NCI-H82 treated with DMSO at 0.1 percent for 48 hours (cell line): Measurements from ENCODE around the gene CAPN5.

Source experiments
- DNase-seq: peaks from one replicate; lab custom pipeline; 2025; ENCODE audit not compliant: unreplicated experiment; lab: John Stamatoyannopoulos, UW

CAPN5 gene

DNA sequence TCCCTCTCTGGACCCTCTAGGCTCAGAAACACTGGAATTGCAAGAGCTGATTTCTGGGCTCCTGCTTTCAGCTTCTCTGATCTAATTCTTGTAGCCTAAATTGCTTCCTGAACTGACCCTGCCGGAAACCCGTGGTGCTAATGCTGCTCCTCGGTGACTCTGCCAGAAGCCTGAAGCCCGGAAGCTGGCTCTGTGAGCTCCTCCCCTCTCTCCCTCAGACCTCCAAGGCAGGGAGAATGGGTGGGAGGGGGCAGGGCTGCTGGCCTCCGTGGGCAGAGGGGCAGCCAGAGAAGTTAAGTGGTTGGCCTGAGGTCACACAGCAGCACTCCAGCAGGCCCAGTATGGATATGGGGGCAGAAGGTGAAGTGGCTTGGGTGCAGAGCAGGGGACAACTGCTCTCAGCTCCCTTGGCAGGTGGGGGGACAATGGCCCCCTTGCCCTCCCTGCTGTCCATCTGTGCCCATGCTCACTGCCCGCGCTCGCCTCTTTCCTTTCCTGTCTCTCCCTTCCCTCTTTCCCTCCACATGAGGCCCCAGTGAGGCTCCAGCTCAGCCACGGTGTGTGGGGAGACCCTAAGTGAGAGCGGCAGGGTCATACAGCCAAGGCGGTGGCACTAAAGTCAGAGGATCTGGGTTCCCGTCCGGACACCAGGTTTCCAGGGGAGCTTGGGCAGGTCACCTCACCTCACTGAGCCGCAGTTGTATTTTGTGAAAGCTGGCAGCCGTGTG, 16.2 kb downstream of the CAPN5 start:
- DNase-seq, result no peak

DNA sequence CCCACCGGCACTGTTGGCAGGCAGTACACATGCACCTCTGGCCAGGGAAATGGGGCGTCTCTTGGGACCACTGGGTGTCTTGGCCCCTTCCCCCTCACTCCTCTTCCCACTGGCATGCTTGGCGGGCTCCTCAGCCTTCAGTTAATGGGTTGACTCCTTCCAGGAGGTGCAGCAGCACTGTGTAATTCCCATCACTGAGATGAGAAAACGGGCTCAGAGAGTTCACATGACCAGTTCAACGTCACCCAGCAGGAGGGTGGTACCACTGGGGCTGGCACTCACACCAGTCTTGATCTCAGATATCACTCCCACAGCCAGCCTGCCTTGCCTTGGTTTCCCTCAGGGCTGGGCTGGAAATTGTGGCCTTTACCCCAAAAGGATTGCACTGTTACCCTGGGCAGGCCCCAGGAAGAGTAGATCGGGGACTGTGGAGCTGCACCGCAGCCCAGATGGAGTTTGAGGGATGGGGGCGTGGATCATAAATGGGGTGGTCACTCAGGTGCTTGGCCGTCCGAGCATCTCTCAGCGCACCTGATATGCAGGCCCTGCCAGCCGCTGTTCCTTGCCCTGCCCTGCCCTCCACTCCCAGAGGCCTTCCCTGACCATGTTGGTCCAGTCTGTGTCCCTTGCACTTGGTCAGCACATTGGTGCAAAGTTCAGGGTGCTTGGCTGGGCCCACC, 16.9 kb downstream of the CAPN5 start:
- no peak for DNase-seq

- DNase-seq, result no peak
These were observed 17.9 kb downstream of the CAPN5 start for GRCh38 chr11:77084581-77085191.

GRCh38 chr11:77085652-77086051, 18.9 kb downstream of the CAPN5 start:
- no peak for DNase-seq

DNA sequence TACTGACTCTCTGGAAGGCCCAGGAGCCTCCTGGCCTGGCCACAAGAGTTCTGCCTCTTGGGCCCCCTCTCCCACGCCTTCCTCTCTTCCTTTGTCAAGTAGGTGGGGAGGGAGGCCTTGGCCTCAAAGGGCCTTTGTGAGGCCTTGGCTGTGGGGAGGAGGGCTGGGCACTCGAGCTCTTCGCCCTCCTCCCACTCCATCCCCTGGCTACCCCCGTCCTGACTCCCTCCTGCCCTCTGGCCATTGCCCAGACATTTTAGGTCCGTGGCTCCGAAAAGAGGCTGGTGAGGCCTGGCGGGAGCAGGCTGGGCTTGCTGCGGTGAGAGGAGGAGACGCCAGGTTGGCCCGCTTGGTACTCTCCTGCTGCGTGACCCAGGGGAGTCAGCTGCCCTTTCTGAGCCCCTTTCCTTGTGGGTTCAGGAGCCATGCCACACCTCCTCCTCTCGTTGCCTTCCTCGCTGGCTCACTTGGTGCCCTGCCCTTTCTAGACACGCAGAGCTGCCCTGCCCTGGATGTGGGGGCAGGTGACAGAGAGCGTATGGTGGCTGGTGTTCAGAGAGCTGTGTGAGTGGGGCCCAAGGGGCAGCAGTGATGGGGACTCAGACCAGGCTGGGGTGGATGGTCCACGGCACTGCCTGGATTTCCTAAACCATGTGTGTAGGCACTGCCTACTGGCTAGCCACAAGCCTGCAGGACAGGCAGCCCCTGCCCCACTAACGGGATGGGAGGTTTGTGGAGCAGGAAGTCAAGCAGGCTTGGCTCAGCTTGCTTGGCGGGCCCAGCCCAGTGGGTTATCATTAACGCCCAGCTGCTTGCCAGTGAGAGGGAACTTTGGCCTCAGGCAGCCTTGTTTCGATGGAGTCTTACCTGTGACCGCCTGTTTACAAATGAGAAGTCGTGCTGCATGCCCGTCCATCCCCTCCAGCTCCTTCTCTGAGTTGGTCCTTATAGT, 20.0 kb downstream of the CAPN5 start:
- no peak for DNase-seq

- no peak for DNase-seq
These were observed 21.0 kb downstream of the CAPN5 start for GRCh38 chr11:77087723-77088225.

DNA sequence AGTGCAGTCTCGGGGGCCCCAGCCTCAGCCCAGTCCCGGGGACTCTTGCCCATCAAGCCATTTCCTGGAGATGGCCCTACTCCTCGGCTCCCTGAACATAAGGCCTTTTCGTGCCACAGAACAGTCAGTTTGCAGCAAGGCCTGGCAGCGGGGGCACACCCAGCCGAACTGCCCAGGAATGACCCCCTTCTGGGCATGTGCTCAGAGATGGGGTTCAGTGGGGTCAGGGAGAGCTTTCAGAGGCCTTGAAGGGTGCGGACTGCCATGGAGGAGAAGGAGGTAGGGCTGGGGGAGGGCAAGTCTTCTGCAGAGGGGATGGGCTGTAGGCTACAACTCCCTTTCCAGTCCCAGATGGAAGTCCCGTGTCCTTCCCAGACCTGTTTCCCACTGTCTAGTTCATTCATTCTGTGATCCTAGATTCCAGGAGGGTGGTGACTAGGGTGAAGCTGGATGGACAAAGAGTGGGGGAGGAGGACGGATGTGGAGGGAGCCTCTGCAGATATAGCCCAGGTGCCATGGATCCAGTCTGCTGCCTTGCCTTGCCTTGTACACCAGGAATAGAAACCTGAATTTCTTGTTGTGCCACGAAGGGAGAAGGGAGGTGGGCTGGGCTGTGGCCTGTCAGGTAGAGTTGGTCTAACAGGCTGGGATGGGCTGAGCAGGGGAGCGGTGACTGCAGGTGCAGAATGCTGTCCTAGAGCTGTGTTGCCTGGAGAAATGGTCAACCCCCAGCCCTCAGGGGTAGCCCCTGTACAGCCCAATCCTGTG, 21.6 kb downstream of the CAPN5 start:
- no peak for DNase-seq

DNA sequence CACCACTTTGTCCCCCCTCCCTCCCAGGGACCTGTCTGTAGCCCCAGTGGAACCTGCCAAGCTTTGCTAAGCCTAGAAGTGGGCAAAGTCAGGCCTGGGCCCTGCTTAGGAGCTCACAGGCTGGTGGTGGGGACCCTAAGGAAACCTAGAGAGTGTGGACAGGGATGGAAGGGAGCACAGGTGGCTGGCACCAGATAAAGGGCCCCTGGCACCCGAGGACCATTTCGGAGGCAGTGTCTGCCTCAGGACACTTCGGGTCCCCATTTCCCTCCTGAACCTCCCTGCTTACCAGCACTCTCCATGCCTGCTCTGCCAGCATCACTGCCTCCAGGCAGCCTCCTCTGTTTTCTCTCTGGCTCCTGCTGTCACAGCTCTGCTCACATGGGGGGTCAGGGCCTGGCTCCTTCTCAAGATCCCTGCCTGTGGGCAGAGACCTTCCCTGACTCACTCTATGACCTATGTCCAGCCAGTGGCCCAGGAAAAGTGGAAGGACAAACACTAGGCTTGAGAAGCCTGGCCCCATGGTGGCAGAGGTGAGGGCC, 22.3 kb downstream of the CAPN5 start:
- DNase-seq, result no peak

DNA sequence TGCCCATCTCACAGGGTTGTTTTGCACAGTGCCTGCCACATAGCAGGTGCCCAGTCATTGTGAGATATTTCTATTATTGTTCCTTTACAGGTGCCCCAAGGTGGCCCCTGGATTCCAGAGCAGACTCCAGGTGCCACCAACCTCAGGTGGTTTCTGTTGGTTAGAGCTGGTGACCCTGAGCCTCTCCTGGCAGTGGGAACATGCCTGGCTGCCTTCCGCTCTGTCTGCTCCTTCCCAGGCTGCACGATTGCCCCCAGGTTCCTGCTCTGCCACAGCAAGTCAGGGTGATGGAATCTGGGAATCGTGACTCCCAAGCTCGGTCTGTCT, 23.2 kb downstream of the CAPN5 start:
- no peak for DNase-seq

DNA sequence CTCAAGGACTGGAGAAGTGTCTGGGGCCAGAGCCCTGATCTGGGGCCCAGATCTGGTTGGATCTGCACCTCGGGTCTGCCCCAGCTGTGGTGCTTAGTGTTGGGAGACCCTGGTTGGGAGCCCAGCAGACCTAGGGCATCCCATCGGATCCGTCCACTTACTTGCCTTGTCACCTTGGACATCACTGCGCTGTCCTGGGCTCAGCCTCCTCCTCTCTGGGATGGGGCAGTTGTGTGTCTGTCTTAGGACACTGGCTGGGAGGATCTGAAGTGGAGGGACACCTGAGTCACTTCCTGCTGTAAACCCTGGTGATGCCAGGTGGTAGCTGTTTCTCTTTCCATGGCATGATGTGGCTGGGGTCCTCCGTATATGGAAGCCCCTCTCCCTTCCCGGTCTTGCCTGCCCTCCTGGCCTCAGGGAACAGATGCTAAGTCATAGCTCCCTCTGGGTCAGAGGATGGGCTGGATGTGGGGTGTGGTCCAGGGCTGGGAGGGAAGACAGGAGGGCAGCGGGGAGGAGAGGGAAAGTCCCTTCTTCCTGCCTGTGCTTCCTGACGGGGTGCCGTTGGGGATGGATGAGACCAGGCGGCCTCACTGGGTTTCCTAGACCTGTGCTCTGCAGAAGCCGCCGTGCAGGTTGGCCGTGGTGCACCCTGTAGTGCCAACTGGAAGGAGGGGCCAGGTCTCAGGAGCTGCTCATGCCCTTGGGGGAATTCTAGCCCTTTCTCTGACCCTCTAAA, 23.8 kb downstream of the CAPN5 start:
- DNase-seq, result no peak

GRCh38 chr11:77091146-77091940, 24.6 kb downstream of the CAPN5 start:
- peak; percentile 22 for DNase-seq

DNA sequence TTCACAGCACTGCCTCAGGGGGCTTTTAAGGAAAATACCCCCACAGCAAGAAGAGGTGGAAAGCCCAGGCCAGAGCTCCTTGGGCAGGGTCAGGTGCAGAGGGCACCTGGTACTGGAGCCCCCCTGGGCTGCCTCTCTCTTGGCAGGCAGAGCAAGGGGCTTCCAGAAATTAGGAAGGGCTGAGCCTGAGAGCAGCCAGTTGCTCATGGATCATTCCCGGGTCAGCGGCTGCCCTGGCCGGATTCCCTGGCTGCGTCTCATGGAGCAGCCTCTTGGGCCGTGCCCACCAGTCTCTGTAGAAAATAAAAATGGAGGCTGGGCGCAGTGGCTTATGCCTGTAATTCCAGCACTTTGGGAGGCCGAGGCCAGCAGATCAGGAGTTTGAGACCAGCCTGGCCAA, 25.6 kb downstream of the CAPN5 start:
- no peak for DNase-seq

DNA sequence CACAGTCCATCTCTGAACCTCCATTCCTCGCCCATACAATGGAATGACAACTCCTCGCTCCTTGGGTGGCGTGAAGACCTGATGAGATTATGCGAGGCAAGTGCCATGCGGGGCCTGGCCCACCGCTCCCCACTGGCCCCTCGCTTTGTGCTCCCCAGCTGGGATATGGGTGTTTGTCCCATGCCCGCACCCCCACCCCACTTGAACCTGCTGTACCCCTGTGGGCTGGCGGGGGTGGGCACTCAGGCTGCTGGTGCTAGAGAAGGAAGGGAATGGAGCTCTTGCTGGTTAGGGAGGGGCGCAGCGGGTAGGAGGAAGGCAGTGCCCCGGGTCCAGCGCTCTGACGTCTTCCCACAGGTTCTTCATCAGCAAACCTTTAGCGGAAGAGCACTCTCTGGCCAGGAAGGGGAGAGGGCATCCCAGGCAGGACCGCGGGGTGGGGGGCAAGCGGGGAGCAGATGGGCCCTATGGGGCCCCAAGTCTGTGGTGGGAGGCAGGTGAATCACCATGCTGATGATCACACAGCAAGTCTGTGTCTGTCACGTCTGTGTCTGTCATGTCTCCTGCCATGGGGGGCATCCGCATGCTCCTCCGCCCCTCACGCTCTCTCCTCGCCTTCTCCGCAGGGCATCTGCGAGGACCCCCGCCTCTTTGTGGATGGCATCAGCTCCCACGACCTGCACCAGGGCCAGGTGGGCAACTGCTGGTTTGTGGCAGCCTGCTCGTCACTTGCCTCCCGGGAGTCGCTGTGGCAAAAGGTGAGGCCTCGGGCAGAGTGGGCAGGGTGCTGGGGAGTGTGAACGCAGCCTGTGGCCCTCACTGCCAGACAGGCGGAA, 26.5 kb downstream of the CAPN5 start:
- DNase-seq, result no peak

DNA sequence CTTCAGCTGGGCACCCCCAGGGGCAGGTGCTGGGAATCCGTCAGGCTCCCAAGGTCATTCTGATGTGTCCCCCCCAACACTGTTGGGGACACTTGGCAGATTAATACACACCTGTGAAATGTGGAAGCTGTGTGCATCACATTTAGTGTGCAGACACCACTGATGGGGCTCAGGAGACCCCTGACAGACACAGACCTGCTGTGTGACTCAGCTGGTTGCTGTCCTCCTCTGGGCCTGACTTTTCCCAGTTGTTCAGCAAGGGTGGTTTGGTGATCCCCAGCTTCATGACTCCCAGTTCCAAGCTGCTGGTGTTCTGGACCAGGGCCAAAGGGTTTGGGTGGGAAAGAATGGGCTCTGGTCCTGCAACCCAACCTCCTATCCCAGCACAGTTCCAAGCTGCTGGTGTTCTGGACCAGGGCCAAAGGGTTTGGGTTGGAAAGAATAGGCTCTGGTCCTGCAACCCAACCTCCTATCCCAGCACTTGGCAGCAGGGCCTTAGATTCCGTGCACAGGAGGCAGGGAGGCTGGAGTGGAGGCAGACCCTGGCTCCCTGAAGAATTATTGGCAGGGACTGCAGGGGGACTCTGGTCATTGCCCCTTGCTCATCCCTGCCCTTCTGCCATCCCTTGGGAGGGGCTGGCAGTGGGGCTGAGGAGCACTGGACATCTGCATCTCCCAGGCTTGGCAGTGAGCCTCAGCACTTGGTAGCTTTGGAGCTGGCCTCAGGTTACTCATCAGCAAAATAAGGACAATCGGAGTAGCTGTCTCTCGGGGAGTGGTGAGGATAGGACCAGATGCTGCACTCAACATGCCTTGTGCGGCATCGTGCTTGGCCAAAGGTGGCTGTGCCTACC, 27.4 kb downstream of the CAPN5 start:
- no peak for DNase-seq

DNA sequence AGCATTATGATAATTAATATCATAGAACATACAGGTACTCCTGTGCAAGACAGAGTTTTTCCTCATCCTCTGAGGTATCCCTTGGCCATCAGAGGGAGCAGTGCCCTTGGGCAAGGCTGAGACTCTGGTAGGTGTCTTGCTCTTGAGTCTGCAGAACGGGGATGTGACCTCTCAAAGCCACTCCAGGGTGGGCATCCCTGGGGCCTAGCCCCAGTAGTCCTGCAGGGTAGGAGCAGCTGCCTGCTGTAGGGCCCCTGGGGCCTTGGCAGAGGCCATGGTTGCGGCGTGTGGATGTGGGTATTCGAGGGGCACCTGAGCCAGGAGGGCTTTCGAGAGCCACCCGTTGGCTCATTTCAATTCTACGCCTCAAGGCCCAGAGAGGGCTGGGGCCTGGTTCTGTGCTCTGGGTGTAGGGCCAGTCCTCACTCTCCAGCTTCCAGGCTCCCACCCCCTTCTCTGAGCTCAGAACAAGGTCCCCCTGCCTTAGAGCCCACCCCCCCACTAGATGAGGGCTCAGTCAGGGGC, 28.1 kb downstream of the CAPN5 start:
- no peak for DNase-seq
